Measurements from ENCODE around the gene NTN1.

NTN1 gene

GRCh38 chr17:9174779-9175574 is 153.7 kb downstream of the NTN1 start:
- Histone ChIP-seq H2AFZ (ENCODE audit: low read depth, low read length, severe bottlenecking) (no peak overlapping the region), H3K9me3 (ENCODE audit: insufficient read depth, low read length) (no peaks in the 10 kb centered on the region), H3K79me2 (ENCODE audit: insufficient read depth, low read length) (no peaks in the 10 kb centered on the region), H3F3A (ENCODE audit: insufficient read depth) (no peaks in the 10 kb centered on the region), H3K27ac (ENCODE audit: low read depth, low read length) (no peak overlapping the region), H3K9me2 (replicated peaks; ENCODE audit: insufficient read depth, low read length) (no peaks in the 10 kb centered on the region), H3K36me3 (ENCODE audit: low read length) (no peaks in the 10 kb centered on the region), H3K4me3 (ENCODE audit: insufficient read depth, low read length, poor library complexity, severe bottlenecking) (no peak overlapping the region), H4K20me1 (ENCODE audit: low read depth, low read length) (no peaks in the 10 kb centered on the region), H3K27me3 (ENCODE audit: low read length) (no peaks in the 10 kb centered on the region), H3K4me2 (ENCODE audit: low read depth, low read length, poor library complexity, severe bottlenecking) (no peak overlapping the region), H3K9ac (ENCODE audit: low read length) (no peak overlapping the region)
- TF ChIP-seq, protein P1, sequence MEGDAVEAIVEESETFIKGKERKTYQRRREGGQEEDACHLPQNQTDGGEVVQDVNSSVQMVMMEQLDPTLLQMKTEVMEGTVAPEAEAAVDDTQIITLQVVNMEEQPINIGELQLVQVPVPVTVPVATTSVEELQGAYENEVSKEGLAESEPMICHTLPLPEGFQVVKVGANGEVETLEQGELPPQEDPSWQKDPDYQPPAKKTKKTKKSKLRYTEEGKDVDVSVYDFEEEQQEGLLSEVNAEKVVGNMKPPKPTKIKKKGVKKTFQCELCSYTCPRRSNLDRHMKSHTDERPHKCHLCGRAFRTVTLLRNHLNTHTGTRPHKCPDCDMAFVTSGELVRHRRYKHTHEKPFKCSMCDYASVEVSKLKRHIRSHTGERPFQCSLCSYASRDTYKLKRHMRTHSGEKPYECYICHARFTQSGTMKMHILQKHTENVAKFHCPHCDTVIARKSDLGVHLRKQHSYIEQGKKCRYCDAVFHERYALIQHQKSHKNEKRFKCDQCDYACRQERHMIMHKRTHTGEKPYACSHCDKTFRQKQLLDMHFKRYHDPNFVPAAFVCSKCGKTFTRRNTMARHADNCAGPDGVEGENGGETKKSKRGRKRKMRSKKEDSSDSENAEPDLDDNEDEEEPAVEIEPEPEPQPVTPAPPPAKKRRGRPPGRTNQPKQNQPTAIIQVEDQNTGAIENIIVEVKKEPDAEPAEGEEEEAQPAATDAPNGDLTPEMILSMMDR (IDR thresholded peaks at IDR 0.05; ENCODE audit: insufficient read depth, low read length, poor library complexity, severe bottlenecking) = no peak
- no peak for TF ChIP-seq EZH2phosphoT487 (conservative IDR thresholded peaks at IDR 0.05; ENCODE audit: low read length)

- H3K9me3 ChIP-seq (ENCODE audit: insufficient read depth, low read length) = no peaks in the 10 kb centered on the region
- TF ChIP-seq, protein P1 (IDR thresholded peaks at IDR 0.05; ENCODE audit: insufficient read depth, low read length, poor library complexity, severe bottlenecking) = no peak
- no peak for TF ChIP-seq EZH2phosphoT487 (conservative IDR thresholded peaks at IDR 0.05; ENCODE audit: low read length)
- no peak overlapping the region for H3K4me3 ChIP-seq (ENCODE audit: insufficient read depth, low read length, poor library complexity, severe bottlenecking)
- H3K36me3 ChIP-seq (ENCODE audit: low read length) = no peaks in the 10 kb centered on the region
- no peak overlapping the region for H3K9ac ChIP-seq (ENCODE audit: low read length)
- no peaks in the 10 kb centered on the region for H3K79me2 ChIP-seq (ENCODE audit: insufficient read depth, low read length)
- no peak overlapping the region for H3K27ac ChIP-seq (ENCODE audit: low read depth, low read length)
- H3K9me2 ChIP-seq (replicated peaks; ENCODE audit: insufficient read depth, low read length) = no peaks in the 10 kb centered on the region
- no peak overlapping the region for H3K4me2 ChIP-seq (ENCODE audit: low read depth, low read length, poor library complexity, severe bottlenecking)
- no peaks in the 10 kb centered on the region for H3K27me3 ChIP-seq (ENCODE audit: low read length)
- no peaks in the 10 kb centered on the region for H3F3A ChIP-seq (ENCODE audit: insufficient read depth)
- no peak overlapping the region for H2AFZ ChIP-seq (ENCODE audit: low read depth, low read length, severe bottlenecking)
- H4K20me1 ChIP-seq (ENCODE audit: low read depth, low read length) = no peaks in the 10 kb centered on the region
Observed at GRCh38 chr17:9175700-9176467, 154.6 kb downstream of the NTN1 start.

- H3K27me3 ChIP-seq (ENCODE audit: low read length) = no peaks in the 10 kb centered on the region
Observed at GRCh38 chr17:9177212-9177611, 155.9 kb downstream of the NTN1 start.

More at GRCh38 chr17:9177212-9177611, 155.9 kb downstream of the NTN1 start:
- no peaks in the 10 kb centered on the region for H3F3A ChIP-seq (ENCODE audit: insufficient read depth)
- H3K79me2 ChIP-seq (ENCODE audit: insufficient read depth, low read length) = no peaks in the 10 kb centered on the region
- H2AFZ ChIP-seq (ENCODE audit: low read depth, low read length, severe bottlenecking) = no peak overlapping the region
- no peak overlapping the region for H3K4me2 ChIP-seq (ENCODE audit: low read depth, low read length, poor library complexity, severe bottlenecking)
- no peaks in the 10 kb centered on the region for H3K9me3 ChIP-seq (ENCODE audit: insufficient read depth, low read length)
- H3K4me3 ChIP-seq (ENCODE audit: insufficient read depth, low read length, poor library complexity, severe bottlenecking) = no peak overlapping the region
- no peaks in the 10 kb centered on the region for H3K36me3 ChIP-seq (ENCODE audit: low read length)
- no peak overlapping the region for H3K9ac ChIP-seq (ENCODE audit: low read length)
- H3K9me2 ChIP-seq (replicated peaks; ENCODE audit: insufficient read depth, low read length) = no peaks in the 10 kb centered on the region
- no peaks in the 10 kb centered on the region for H4K20me1 ChIP-seq (ENCODE audit: low read depth, low read length)
- TF ChIP-seq, protein P1 (IDR thresholded peaks at IDR 0.05; ENCODE audit: insufficient read depth, low read length, poor library complexity, severe bottlenecking) = no peak
- no peak for TF ChIP-seq EZH2phosphoT487 (conservative IDR thresholded peaks at IDR 0.05; ENCODE audit: low read length)
- H3K27ac ChIP-seq (ENCODE audit: low read depth, low read length) = no peak overlapping the region

All from SU-DHL-6 (cell line).